OCI-LY3 (cell line): ENCODE results near the gene TBCK.

Experiments
- EZH2phosphoT487 ChIP-seq: fragments of 200-600 bp; shearing (Covaris generic); IDR thresholded peaks from 2 replicates; pipeline ENCODE4 v1.6.1; 2018; ENCODE audit warnings: antibody characterized with exemption, mixed run types, low read depth
- TF ChIP-seq, protein P1 (sequence below): fragments of 200-600, 300-600 bp; sonication (generic); IDR thresholded peaks from 2 replicates; pipeline ENCODE4 v1.5.1; 2014; ENCODE audit warnings: antibody characterized with exemption, low read length, low read depth

DNA sequence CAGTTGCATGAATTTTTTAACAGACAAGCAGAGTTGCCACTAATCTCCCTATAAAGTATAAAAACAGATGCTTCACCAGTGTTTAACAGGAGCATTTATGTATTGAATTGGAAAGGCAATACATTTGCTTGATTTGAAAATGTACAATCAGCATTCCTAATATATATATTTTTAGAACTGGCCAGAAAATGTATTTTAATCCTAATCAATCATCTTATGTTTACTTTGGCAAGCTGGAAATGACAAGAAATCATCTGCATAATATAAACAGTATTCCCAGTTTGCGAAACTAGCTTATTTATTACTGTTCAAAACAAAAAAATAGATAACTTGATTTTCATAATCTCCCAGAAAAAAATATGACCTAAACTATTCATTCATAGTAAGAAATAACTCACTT is 123.9 kb downstream of the TBCK start:
- TF ChIP-seq, protein P1, sequence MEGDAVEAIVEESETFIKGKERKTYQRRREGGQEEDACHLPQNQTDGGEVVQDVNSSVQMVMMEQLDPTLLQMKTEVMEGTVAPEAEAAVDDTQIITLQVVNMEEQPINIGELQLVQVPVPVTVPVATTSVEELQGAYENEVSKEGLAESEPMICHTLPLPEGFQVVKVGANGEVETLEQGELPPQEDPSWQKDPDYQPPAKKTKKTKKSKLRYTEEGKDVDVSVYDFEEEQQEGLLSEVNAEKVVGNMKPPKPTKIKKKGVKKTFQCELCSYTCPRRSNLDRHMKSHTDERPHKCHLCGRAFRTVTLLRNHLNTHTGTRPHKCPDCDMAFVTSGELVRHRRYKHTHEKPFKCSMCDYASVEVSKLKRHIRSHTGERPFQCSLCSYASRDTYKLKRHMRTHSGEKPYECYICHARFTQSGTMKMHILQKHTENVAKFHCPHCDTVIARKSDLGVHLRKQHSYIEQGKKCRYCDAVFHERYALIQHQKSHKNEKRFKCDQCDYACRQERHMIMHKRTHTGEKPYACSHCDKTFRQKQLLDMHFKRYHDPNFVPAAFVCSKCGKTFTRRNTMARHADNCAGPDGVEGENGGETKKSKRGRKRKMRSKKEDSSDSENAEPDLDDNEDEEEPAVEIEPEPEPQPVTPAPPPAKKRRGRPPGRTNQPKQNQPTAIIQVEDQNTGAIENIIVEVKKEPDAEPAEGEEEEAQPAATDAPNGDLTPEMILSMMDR = no peak
- no peak for TF ChIP-seq EZH2phosphoT487
